MG63 (cell line): ENCODE data around the gene NTN1. TPM values are rescaled to one million over a fixed set of nuclear protein-coding genes. Genes with fewer than 3 reads are reported as not detected.

Source experiments
- DNase-seq: peaks from one replicate; pipeline ENCODE4 v3.0.0-alpha.2; 2020
- H3K27me3 ChIP-seq: fragments of 250-450 bp; sonication (Bioruptor Pico); 2 replicates; pipeline ENCODE4 v1.5.1; 2020; ENCODE audit warnings: mild to moderate bottlenecking, moderate library complexity
- H3K36me3 ChIP-seq: fragments of 250-450 bp; sonication (Bioruptor Pico); 2 replicates; pipeline ENCODE4 v1.5.1; 2020; ENCODE audit warnings: mild to moderate bottlenecking, moderate library complexity
- H3K4me3 ChIP-seq: fragments of 250-450 bp; sonication (Bioruptor Pico); 2 replicates; pipeline ENCODE4 v1.5.1; 2020; ENCODE audit warnings: mild to moderate bottlenecking, moderate library complexity
- H3K9me3 ChIP-seq: fragments of 250-450 bp; sonication (Bioruptor Pico); 2 replicates; pipeline ENCODE4 v1.5.1; 2020; ENCODE audit warnings: mild to moderate bottlenecking, moderate library complexity
- total RNA-seq: library from RNA; depleted of rRNA; stranded (reverse); fragments of >200 nt; shearing (Covaris generic); gene quantifications from 2 replicates; pipeline ENCODE4 v1.2.3, GENCODE V29; 2014; ENCODE audit warnings: low replicate concordance

The NTN1 gene
- total RNA-seq, 1 experiment from 2014 or later: 0.79 TPM

GRCh38 chr17:9200699-9201359 is 179.5 kb downstream of the NTN1 start:
- H3K27me3 ChIP-seq: no peaks in the 10 kb centered on the region
- no peaks in the 10 kb centered on the region for H3K36me3 ChIP-seq
- DNase-seq: no peak
- H3K4me3 ChIP-seq: no peak overlapping the region
- H3K9me3 ChIP-seq: no peaks in the 10 kb centered on the region

- no peak for DNase-seq
- no peak overlapping the region for H3K4me3 ChIP-seq
- H3K27me3 ChIP-seq: no peaks in the 10 kb centered on the region
- H3K36me3 ChIP-seq: no peaks in the 10 kb centered on the region
- no peaks in the 10 kb centered on the region for H3K9me3 ChIP-seq
These were observed 181.2 kb downstream of the NTN1 start for GRCh38 chr17:9202532-9202931.

- Histone ChIP-seq H3K9me3 (no peaks in the 10 kb centered on the region), H3K36me3 (no peaks in the 10 kb centered on the region), H3K27me3 (no peaks in the 10 kb centered on the region), H3K4me3 (no peak overlapping the region)
- DNase-seq: no peak
These were observed 182.6 kb downstream of the NTN1 start for GRCh38 chr17:9203771-9204425.

GRCh38 chr17:9204637-9205329 is 183.5 kb downstream of the NTN1 start:
- Histone ChIP-seq H3K4me3 (no peak overlapping the region), H3K27me3 (no peaks in the 10 kb centered on the region), H3K9me3 (no peaks in the 10 kb centered on the region), H3K36me3 (no peaks in the 10 kb centered on the region)
- DNase-seq: no peak

- Histone ChIP-seq H3K36me3 (no peaks in the 10 kb centered on the region), H3K27me3 (no peaks in the 10 kb centered on the region), H3K9me3 (no peaks in the 10 kb centered on the region), H3K4me3 (no peak overlapping the region)
- no peak for DNase-seq
These were observed 184.5 kb downstream of the NTN1 start for GRCh38 chr17:9205520-9206409.

GRCh38 chr17:9206410-9206703 is 185.0 kb downstream of the NTN1 start:
- Histone ChIP-seq H3K4me3 (no peak overlapping the region), H3K27me3 (no peaks in the 10 kb centered on the region)

GRCh38 chr17:9206741-9207332 is 185.5 kb downstream of the NTN1 start:
- Histone ChIP-seq H3K9me3 (no peaks in the 10 kb centered on the region), H3K27me3 (no peaks in the 10 kb centered on the region), H3K36me3 (no peaks in the 10 kb centered on the region), H3K4me3 (no peak overlapping the region)
- DNase-seq: no peak

More at GRCh38 chr17:9206410-9206703, 185.0 kb downstream of the NTN1 start:
- no peak for DNase-seq
- H3K9me3 ChIP-seq: no peaks in the 10 kb centered on the region
- H3K36me3 ChIP-seq: no peaks in the 10 kb centered on the region

GRCh38 chr17:9208381-9209105 is 187.2 kb downstream of the NTN1 start:
- no peaks in the 10 kb centered on the region for H3K9me3 ChIP-seq
- no peak for DNase-seq
- no peak overlapping the region for H3K4me3 ChIP-seq
- no peaks in the 10 kb centered on the region for H3K36me3 ChIP-seq
- no peaks in the 10 kb centered on the region; the same call in 1 of the 2 replicates for H3K27me3 ChIP-seq

- H3K36me3 ChIP-seq: no peaks in the 10 kb centered on the region
- no peak for DNase-seq
- H3K27me3 ChIP-seq: no peaks in the 10 kb centered on the region; the same call in 1 of the 2 replicates
- no peaks in the 10 kb centered on the region; the same call in 1 of the 2 replicates for H3K9me3 ChIP-seq
- H3K4me3 ChIP-seq: no peak overlapping the region
These were observed 188.0 kb downstream of the NTN1 start for GRCh38 chr17:9209347-9209746.

GRCh38 chr17:9209781-9210370 is 188.6 kb downstream of the NTN1 start:
- Histone ChIP-seq H3K9me3 (peaks cover under 1% of the 10 kb centered on the region), H3K36me3 (no peaks in the 10 kb centered on the region), H3K27me3 (no peaks in the 10 kb centered on the region; the same call in 1 of the 2 replicates), H3K4me3 (no peak overlapping the region)
- DNase-seq: no peak

- peaks cover 9% of the 10 kb centered on the region for H3K9me3 ChIP-seq
- H3K36me3 ChIP-seq: no peaks in the 10 kb centered on the region
- H3K27me3 ChIP-seq: no peaks in the 10 kb centered on the region; the same call in 1 of the 2 replicates
- no peak for DNase-seq
- no peak overlapping the region for H3K4me3 ChIP-seq
These were observed 189.9 kb downstream of the NTN1 start for GRCh38 chr17:9211133-9211765.

- Histone ChIP-seq H3K36me3 (no peaks in the 10 kb centered on the region), H3K27me3 (no peaks in the 10 kb centered on the region; the same call in 1 of the 2 replicates), H3K9me3 (peaks cover 12% of the 10 kb centered on the region), H3K4me3 (no peak overlapping the region)
- no peak for DNase-seq
These were observed 191.3 kb downstream of the NTN1 start for GRCh38 chr17:9212376-9213302.

GRCh38 chr17:9213303-9213640 is 192.0 kb downstream of the NTN1 start:
- peaks cover 12% of the 10 kb centered on the region for H3K9me3 ChIP-seq
- H3K27me3 ChIP-seq: no peaks in the 10 kb centered on the region; the same call in 1 of the 2 replicates
- DNase-seq: no peak
- no peak overlapping the region for H3K4me3 ChIP-seq
- no peaks in the 10 kb centered on the region for H3K36me3 ChIP-seq

GRCh38 chr17:9215465-9215864 is 194.2 kb downstream of the NTN1 start:
- no peak overlapping the region for H3K4me3 ChIP-seq
- DNase-seq: no peak
- no peaks in the 10 kb centered on the region; the same call in 1 of the 2 replicates for H3K27me3 ChIP-seq
- peaks cover 12% of the 10 kb centered on the region for H3K9me3 ChIP-seq
- no peaks in the 10 kb centered on the region for H3K36me3 ChIP-seq
